H1 (cell line): ENCODE data around the gene SPATA16. TPM values are rescaled to one million over a fixed set of nuclear protein-coding genes. Genes with fewer than 3 reads are reported as not detected.

Source experiments
- CTCF ChIA-PET: fragments of 300-600 bp; sonication (Branson Sonifier 250); formaldehyde crosslinking; loops from one replicate; lab custom pipeline; 2021; ENCODE audit not compliant: partially characterized antibody; lab: Charles Lee
- POLR2A ChIA-PET: fragments of 300-600 bp; sonication (Branson Sonifier 250); formaldehyde crosslinking; loops from one replicate; lab custom pipeline; 2021; ENCODE audit warnings: inconsistent platforms; ENCODE audit not compliant: partially characterized antibody; lab: Charles Lee
- DNase-seq, 2 experiments: peaks; one replicate each; pipeline versions ENCODE4 v3.0.0 to v3.0.0-alpha.2; 2010 to 2022; ENCODE audit warnings: low spot score in 2 of 2, low read depth in 1 of 2, mixed read lengths in 1 of 2
- FAIRE-seq: peaks from 2 replicates; lab custom pipeline; 2011; peaks lifted over from hg19 to GRCh38; lab: Jason Lieb, UNC
- H2AFZ ChIP-seq: 2 replicates; pipeline ENCODE4 v1.8.1; 2012; ENCODE audit warnings: low read length, inconsistent platforms
- H2AK5ac ChIP-seq: 2 replicates; pipeline ENCODE4 v1.6.1; 2013; ENCODE audit warnings: low read depth, low read length
- H2BK120ac ChIP-seq: replicated peaks from 2 replicates; pipeline ENCODE3; 2013; ENCODE audit warnings: low read depth, low read length, inconsistent platforms
- H2BK12ac ChIP-seq: 2 replicates; pipeline ENCODE4 v1.6.1; 2013; ENCODE audit warnings: low read depth, low read length
- H2BK15ac ChIP-seq: 2 replicates; pipeline ENCODE4 v1.6.1; 2013; ENCODE audit warnings: low read length
- H2BK20ac ChIP-seq: 2 replicates; pipeline ENCODE4 v1.6.1; 2013; ENCODE audit warnings: low read length
- H2BK5ac ChIP-seq: 2 replicates; pipeline ENCODE4 v1.6.1; 2013; ENCODE audit warnings: low read depth, low read length
- H3K14ac ChIP-seq: 2 replicates; pipeline ENCODE4 v1.6.1; 2013; ENCODE audit warnings: inconsistent platforms; ENCODE audit not compliant: insufficient read length
- H3K18ac ChIP-seq: 2 replicates; pipeline ENCODE4 v1.6.1; 2013; ENCODE audit warnings: low read length; ENCODE audit errors: extremely low read depth
- H3K23ac ChIP-seq: 2 replicates; pipeline ENCODE4 v1.6.1; 2013; ENCODE audit warnings: inconsistent platforms; ENCODE audit not compliant: insufficient read length
- H3K23me2 ChIP-seq: 2 replicates; pipeline ENCODE4 v1.6.1; 2013; ENCODE audit warnings: low read depth, low read length
- H3K27ac ChIP-seq: 2 replicates; pipeline ENCODE4 v1.6.1; 2011; ENCODE audit warnings: low read depth, low read length, inconsistent platforms
- H3K27me3 ChIP-seq, 4 experiments: replicated peaks in 1 of 4; 1 replicate in 1 of 4; 2 replicates in 3 of 4; pipeline versions ENCODE4 v1.6.1 to v1.8.1; 2011 to 2013; ENCODE audit warnings: low read length in 3 of 4, mild to moderate bottlenecking in 3 of 4, inconsistent platforms in 2 of 4, mixed read lengths in 2 of 4, moderate library complexity in 1 of 4; ENCODE audit not compliant: control insufficient read depth in 3 of 4, insufficient read depth in 3 of 4; ENCODE audit errors: extremely low read depth in 1 of 4
- H3K36me3 ChIP-seq, 4 experiments: 2 replicates each; pipeline versions ENCODE4 v1.6.1 to v1.8.1; 2011 to 2013; ENCODE audit warnings: mild to moderate bottlenecking in 4 of 4, low read length in 3 of 4, moderate library complexity in 2 of 4, control low read depth in 1 of 4, inconsistent platforms in 1 of 4; ENCODE audit not compliant: insufficient read depth in 4 of 4, control insufficient read depth in 2 of 4
- H3K4ac ChIP-seq: replicated peaks from 2 replicates; pipeline ENCODE3; 2013; ENCODE audit warnings: low read length, low read depth, mixed read lengths, inconsistent platforms; ENCODE audit not compliant: insufficient read length
- H3K4me1 ChIP-seq, 4 experiments: replicated peaks in 1 of 4; 1 replicate in 1 of 4; 2 replicates in 3 of 4; pipeline versions ENCODE4 v1.6.1 to v1.8.1; 2011 to 2013; ENCODE audit warnings: low read length in 3 of 4, inconsistent platforms in 2 of 4, mixed read lengths in 1 of 4; ENCODE audit not compliant: insufficient read depth in 4 of 4, control insufficient read depth in 3 of 4
- H3K4me2 ChIP-seq, 2 experiments: 2 replicates each; pipeline versions ENCODE4 v1.6.1 to v1.8.1; 2011 to 2013; ENCODE audit warnings: low read depth in 2 of 2, low read length in 2 of 2, control low read depth in 1 of 2, inconsistent platforms in 1 of 2, mild to moderate bottlenecking in 1 of 2; ENCODE audit not compliant: insufficient read depth in 1 of 2
- H3K4me3 ChIP-seq, 4 experiments: fragments of 200-600, 300-600 bp in 1 of 4; sonication (generic), shearing (Covaris generic), sonication (Bioruptor Twin) in 1 of 4; 2 replicates each; pipeline versions ENCODE4 v1.5.1 to v1.8.1; 2011 to 2016; ENCODE audit warnings: low read length in 4 of 4, low read depth in 3 of 4, control low read depth in 2 of 4, inconsistent platforms in 2 of 4, mild to moderate bottlenecking in 2 of 4, mixed read lengths in 1 of 4, moderate library complexity in 1 of 4; ENCODE audit not compliant: insufficient read depth in 2 of 4; ENCODE audit errors: extremely low read depth in 1 of 4
- H3K56ac ChIP-seq: replicated peaks from 2 replicates; pipeline ENCODE3; 2013; ENCODE audit warnings: low read depth, mild to moderate bottlenecking, mixed read lengths, low read length, inconsistent platforms; ENCODE audit not compliant: insufficient read length
- H3K79me1 ChIP-seq: 2 replicates; pipeline ENCODE4 v1.6.1; 2013; ENCODE audit warnings: low read depth, low read length, control low read depth
- H3K79me2 ChIP-seq, 2 experiments: 2 replicates each; pipeline versions ENCODE4 v1.6.1 to v1.8.1; 2012 to 2013; ENCODE audit warnings: low read length in 2 of 2, mild to moderate bottlenecking in 2 of 2, inconsistent platforms in 1 of 2; ENCODE audit not compliant: insufficient read depth in 2 of 2, control insufficient read depth in 1 of 2
- H3K9ac ChIP-seq, 4 experiments: replicated peaks in 1 of 4; 1 replicate in 1 of 4; 2 replicates in 3 of 4; pipeline versions ENCODE4 v1.6.1 to v1.8.1; 2011 to 2013; ENCODE audit warnings: low read depth in 3 of 4, low read length in 3 of 4, control low read depth in 2 of 4, mild to moderate bottlenecking in 2 of 4, moderate library complexity in 2 of 4, inconsistent platforms in 1 of 4; ENCODE audit errors: extremely low read depth in 1 of 4
- H3K9me3 ChIP-seq, 2 experiments: 2 replicates each; pipeline versions ENCODE4 v1.6.1 to v1.8.1; 2012 to 2013; ENCODE audit warnings: mild to moderate bottlenecking in 2 of 2, moderate library complexity in 2 of 2, control low read depth in 1 of 2, inconsistent platforms in 1 of 2, low read depth in 1 of 2, low read length in 1 of 2, mixed read lengths in 1 of 2; ENCODE audit not compliant: insufficient read depth in 2 of 2
- H4K20me1 ChIP-seq, 2 experiments: replicated peaks in 1 of 2; 2 replicates each; pipeline versions ENCODE3 to v1.8.1; 2011 to 2013; ENCODE audit warnings: inconsistent platforms in 2 of 2, low read length in 2 of 2, mild to moderate bottlenecking in 1 of 2; ENCODE audit not compliant: insufficient read depth in 2 of 2, control insufficient read depth in 1 of 2
- H4K5ac ChIP-seq: 2 replicates; pipeline ENCODE4 v1.6.1; 2013; ENCODE audit warnings: low read length, low read depth, mixed read lengths, inconsistent platforms; ENCODE audit not compliant: insufficient read length
- H4K8ac ChIP-seq: 2 replicates; pipeline ENCODE4 v1.8.0; 2013; ENCODE audit warnings: mild to moderate bottlenecking, moderate library complexity, low read length, inconsistent platforms; ENCODE audit not compliant: insufficient read depth; ENCODE audit errors: extremely low read depth
- H4K91ac ChIP-seq: replicated peaks from 2 replicates; pipeline ENCODE3; 2013; ENCODE audit warnings: low read length, mixed read lengths, inconsistent platforms; ENCODE audit not compliant: insufficient read length
- TCF12 ChIP-seq: IDR thresholded peaks from 2 replicates; pipeline ENCODE4 v1.6.1; 2011; ENCODE audit warnings: low read depth, mild to moderate bottlenecking, low read length
- WGBS, 2 experiments: shearing (Covaris generic) in 1 of 2; methylation state at CpG; one replicate each; pipeline versions ENCODE4 v1.1.6 to v1.1.7; 2013 to 2015; ENCODE audit warnings: low lambda C conversion rate in 2 of 2, mixed read lengths in 2 of 2, inconsistent platforms in 1 of 2, low coverage in 1 of 2, missing lambda C conversion rate in 1 of 2; ENCODE audit not compliant: insufficient replicate concordance in 2 of 2, insufficient coverage in 1 of 2, insufficient read length in 1 of 2; ENCODE audit errors: extremely low coverage in 1 of 2, missing lambda C conversion rate in 1 of 2; 5-methylcytosine and 5-hydroxymethylcytosine counted together
- polyA plus RNA-seq, 7 experiments: library from polyadenylated mRNA; depleted of rRNA in 3 of 7; stranded (reverse) in 5 of 7; unstranded in 2 of 7; fragments of >200 nt in 5 of 7; fragments of 200-250 nt in 2 of 7; gene quantifications; 1 replicate in 5 of 7; 2 replicates in 1 of 7; 4 replicates in 1 of 7; pipeline versions ENCODE4 v1.2.1 to v1.2.3, GENCODE V29; 2011 to 2013; ENCODE audit warnings: missing spikeins in 2 of 7, mixed read lengths in 2 of 7
- total RNA-seq: library from RNA; stranded (reverse); fragmentation: NEBNext Ultra II Directional; extraction: Animal tissue kit (Norgen Biotek cat#: 25700); gene quantifications from 2 replicates; pipeline ENCODE4 v1.2.1, GENCODE V29; 2021

SPATA16 gene
- total and polyA plus RNA-seq, 2 of the 8 experiments (the other 6 are each of a cell fraction or from before 2014, with no cell fraction given), result 0.05 to 2.7 TPM

DNA sequence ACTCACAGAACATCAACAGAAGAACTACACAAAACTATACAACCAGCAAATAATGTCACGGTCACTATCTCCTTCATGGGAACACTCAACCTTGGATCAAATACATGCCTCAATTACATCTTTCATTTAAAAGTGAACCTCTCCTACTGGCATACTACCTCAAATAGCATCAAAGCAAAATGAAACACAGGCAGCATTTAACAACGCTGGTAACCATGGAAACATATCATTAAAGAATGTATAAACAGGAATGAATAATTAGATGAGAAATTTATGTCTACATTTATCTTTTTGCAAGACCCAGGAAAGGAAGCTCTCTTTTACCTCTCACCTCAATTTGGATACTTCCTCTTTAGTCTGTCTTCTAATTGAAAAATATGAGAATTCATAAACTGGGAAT, 172.4 kb downstream of the SPATA16 start:
- no peaks in the 10 kb centered on the region for H3K79me2 ChIP-seq
- H3K23ac ChIP-seq, result no peak overlapping the region
- no peaks in the 10 kb centered on the region for H3K9me3 ChIP-seq
- 88% methylated on average over 2 of the region's 2 CpGs; no CpG with 5 or more reads in 1 of the 2 experiments for WGBS, 2 experiments
- no peaks in the 10 kb centered on the region for H3K79me1 ChIP-seq
- H4K20me1 ChIP-seq, result no peaks in the 10 kb centered on the region
- no peak overlapping the region for H3K14ac ChIP-seq
- no peak overlapping the region for H2AFZ ChIP-seq
- DNase-seq, result no peak
- no peak overlapping the region for H3K27ac ChIP-seq
- POLR2A ChIA-PET, result no interaction called here
- H4K8ac ChIP-seq, result no peak overlapping the region
- H2BK120ac ChIP-seq, result no peak overlapping the region
- no peaks in the 10 kb centered on the region; a peak in 1 of 7 replicates for H3K27me3 ChIP-seq
- CTCF ChIA-PET, result no interaction called here
- no peak overlapping the region for H3K4me3 ChIP-seq
- no peak overlapping the region for H4K5ac ChIP-seq
- no peak overlapping the region for H3K9ac ChIP-seq
- H3K36me3 ChIP-seq, result no peaks in the 10 kb centered on the region
- no peak overlapping the region for H2BK12ac ChIP-seq
- FAIRE-seq, result no peak
- no peak overlapping the region for H2AK5ac ChIP-seq
- no peak overlapping the region for H3K4ac ChIP-seq
- no peaks in the 10 kb centered on the region for H3K23me2 ChIP-seq
- no peaks in the 10 kb centered on the region for H3K4me1 ChIP-seq
- H3K4me2 ChIP-seq, result no peak overlapping the region
- no peak overlapping the region for H2BK20ac ChIP-seq
- H3K18ac ChIP-seq, result no peak overlapping the region
- no peak overlapping the region for H4K91ac ChIP-seq
- no peak overlapping the region for H3K56ac ChIP-seq
- H2BK15ac ChIP-seq, result no peak overlapping the region
- H2BK5ac ChIP-seq, result no peak overlapping the region
- TF ChIP-seq TCF12, result no peak
